ENCODE measurements around the gene FKBP10. TPM values are rescaled to one million over a fixed set of nuclear protein-coding genes. Genes with fewer than 3 reads are reported as not detected.
A peak's percentile ranks its signal among the peaks of the same experiment; 100 is the strongest.
"Not testable (repeated sequence)": the region's sequence is repeated elsewhere in the genome, so short reads cannot be mapped to it uniquely, and the experiment has no call there.

FKBP10 gene
- total RNA-seq, 1 experiment from 2014 or later: 271 TPM

DNA sequence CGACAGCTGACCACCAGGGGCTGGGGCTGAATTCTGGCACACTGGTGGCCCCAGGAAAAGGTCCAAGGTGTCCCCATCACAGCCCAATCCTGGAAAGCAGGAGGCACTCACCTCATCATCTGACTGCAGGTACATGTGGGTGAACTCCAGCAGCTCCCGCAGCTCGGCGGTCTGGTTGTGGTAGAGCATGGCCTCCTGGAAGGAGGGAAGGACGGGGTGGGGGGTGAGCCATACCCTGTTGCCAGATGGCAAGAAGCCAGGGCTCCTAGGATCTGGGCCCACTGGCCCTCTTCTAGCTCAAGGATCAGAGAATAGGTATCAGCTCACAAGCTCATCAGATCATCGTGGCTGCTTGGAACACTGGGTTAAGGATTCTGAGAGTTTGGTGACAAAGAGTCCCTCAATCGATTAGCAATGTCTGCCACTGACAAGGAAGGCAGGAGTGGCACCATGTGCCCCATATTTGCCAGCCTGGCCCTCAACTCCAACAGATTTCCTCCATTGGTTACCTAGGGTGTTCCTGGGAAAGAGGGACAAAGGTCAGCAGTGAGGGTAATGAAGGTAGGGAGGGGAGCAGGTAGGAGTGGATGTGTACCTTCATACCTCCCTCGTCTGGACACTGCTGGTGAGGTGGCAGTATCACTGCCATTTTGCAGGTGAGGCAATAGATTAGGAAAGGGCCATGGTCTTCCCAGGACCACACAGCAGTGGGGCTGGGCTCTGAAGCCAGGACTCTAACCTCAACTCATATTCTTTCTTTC is 5.9 kb upstream of the FKBP10 start:
- no peak for DNase-seq (ENCODE audit: low read depth)

GRCh38 chr17:41810659-41811548 is 1.9 kb upstream of the FKBP10 start:
- DNase-seq (ENCODE audit: low read depth): no peak

- DNase-seq (ENCODE audit: low read depth): peak; percentile 69
These were observed 1.0 kb upstream of the FKBP10 start, which contains the start of gene P3H4 for GRCh38 chr17:41811549-41812380. P3H4 (minus strand) TSS chr17:41811949; CDS start chr17:41811915, 34 bp downstream.

DNA sequence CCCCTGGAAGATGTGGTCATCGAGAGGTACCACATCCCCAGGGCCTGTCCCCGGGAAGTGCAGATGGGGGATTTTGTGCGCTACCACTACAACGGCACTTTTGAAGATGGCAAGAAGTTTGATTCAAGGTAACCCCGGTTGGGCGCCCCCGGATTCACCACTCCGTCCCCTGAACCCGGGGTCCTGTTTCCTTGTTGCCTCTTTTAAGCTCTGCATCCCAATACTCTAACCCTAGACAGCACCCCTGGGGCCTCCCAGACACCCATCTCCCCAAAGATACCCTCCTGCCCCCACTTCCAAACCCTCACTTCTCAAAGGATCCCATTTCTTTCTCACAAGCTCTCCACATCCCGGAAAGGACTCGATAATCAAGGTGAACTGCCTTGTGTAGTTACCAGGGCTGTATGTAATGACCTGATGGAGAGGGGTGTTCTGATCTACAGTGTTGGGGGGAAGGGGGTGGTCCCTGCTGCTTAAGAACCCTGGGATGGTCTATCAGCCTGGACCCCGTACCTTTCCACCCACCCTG is 412 bp downstream of the FKBP10 start:
- DNase-seq (ENCODE audit: low read depth): no peak

DNA sequence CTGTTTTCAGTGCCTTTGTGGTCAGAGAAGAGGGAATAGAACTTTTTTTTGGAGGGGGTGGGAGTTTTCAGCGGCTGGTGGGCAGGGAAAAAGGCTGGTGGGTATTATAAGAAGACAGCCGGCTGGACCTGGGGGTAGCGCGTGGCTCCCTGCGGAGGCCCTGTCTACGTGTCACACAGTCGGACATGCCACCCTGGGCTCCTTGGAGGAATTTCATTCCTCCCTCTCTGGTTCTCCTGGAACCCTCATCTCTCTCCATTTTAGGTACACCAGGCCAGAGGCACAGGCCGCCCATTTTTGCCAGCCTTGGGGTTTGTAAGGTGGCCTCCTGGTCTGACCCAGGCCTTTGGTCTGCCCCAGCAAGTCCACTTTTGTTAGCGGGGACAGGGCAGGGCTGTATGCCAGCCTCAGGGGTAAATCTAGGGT is 908 bp downstream of the FKBP10 start:
- no peak for DNase-seq (ENCODE audit: low read depth)

DNA sequence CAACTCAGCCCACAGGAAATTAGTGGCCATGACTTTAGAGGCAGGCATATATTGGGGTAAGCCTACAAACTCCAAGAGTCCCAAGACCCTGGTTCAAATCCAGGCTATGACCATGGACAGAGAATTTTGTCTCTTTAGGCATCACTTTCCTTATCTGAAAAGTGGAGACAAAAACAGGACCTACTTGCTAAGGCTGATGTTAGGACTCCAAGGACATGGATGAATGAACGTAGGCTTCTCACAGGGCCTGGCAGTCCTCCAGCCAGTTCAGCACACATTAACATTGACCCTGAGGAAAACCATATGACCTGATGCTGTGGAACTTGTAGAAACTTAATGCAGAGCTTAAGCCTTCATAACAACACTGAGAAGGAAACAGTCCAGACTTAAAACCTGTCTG is 1.4 kb downstream of the FKBP10 start:
- no peak for DNase-seq (ENCODE audit: low read depth)

GRCh38 chr17:41816637-41817320 is 4.0 kb downstream of the FKBP10 start:
- DNase-seq (ENCODE audit: low read depth): no peak

- DNase-seq (ENCODE audit: low read depth): no peak
These were observed 5.2 kb downstream of the FKBP10 start for GRCh38 chr17:41818024-41818423.

DNA sequence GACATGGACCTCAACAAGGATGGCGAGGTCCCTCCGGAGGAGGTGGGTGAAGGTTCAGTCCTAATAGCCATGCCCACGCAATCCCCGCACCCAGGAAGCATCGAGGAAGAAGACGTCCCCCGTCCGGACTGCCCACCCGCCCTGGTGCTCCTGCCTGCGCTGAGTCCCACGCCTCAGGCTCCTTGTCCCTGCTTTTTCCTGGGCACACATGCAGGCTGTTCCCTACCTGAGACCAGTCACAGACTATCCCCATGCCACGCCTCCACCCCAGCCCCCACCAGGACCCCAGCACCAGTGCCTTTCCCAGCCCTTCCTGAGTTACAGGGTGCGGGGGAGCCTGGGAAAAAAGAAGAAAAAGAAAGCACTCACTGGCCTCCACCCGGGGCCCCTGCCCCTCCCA is 9.0 kb downstream of the FKBP10 start:
- no peak for DNase-seq (ENCODE audit: low read depth)

- DNase-seq (ENCODE audit: low read depth): no peak
These were observed 9.7 kb downstream of the FKBP10 start for GRCh38 chr17:41822216-41823140.

DNA sequence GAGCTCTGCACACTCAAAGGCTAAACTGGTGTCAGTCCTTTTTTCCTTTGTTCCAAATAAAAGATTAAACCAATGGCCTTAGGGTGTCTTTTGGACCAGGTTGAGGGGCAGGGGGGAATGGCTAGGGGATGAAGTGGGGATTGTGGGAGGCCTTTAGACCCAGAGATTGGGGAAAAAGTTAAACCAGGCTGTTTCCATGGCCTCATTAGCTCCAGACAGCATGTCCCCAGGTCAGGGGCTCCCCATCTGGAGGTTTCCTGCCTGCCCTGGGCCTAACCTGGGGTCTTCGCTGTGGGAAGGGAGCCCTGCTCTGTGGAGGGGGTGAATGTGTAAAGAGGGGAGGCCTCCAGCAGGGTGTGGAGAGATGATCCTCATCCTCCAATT is 10.3 kb downstream of the FKBP10 start:
- no peak for DNase-seq (ENCODE audit: low read depth)

DNA sequence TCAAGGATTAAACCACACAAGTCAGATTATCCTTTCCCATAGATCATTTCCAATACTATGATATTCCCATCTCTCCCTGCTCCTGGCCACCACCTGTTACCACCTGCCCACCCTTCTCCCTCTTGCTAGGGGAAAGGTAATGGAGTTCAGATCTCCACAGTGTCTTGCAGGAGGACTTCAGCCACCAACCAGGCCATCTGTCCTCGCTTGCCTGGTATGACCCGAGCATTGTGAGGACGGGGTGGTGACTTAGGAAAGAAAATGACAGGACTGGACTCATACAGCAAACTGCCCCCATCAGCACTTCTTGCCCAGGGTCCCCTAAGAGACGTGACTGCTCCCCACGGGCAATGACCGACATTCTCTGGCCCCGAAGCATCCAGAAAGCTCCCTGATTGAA is 10.8 kb downstream of the FKBP10 start:
- DNase-seq (ENCODE audit: low read depth): no peak

GRCh38 chr17:41824086-41824485 is 11.3 kb downstream of the FKBP10 start:
- DNase-seq (ENCODE audit: low read depth): no peak

GRCh38 chr17:41825175-41825845 is 12.5 kb downstream of the FKBP10 start:
- DNase-seq (ENCODE audit: low read depth): no peak

DNA sequence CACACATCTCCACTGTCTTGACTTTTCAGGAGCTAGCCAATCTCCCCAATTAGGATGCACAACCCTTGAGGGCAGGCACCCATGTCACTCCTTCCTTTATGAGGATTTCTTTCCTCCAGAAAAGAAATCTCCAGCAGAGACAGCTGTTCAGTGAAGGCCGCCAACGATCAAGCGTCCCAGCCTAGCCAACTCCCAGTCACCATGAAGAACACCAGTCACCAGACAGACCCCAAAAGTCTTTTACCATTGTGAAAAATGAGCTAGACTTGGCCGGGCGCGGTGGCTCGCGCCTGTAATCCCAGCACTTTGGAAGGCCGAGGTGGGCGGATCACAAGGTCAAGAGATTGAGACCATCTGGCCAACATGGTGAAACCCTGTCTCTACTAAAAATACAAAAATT is 17.2 kb downstream of the FKBP10 start:
- not testable (repeated sequence) for DNase-seq (ENCODE audit: low read depth)

- no peak for DNase-seq (ENCODE audit: low read depth)
These were observed 22.5 kb downstream of the FKBP10 start for GRCh38 chr17:41835214-41835799.

DNA sequence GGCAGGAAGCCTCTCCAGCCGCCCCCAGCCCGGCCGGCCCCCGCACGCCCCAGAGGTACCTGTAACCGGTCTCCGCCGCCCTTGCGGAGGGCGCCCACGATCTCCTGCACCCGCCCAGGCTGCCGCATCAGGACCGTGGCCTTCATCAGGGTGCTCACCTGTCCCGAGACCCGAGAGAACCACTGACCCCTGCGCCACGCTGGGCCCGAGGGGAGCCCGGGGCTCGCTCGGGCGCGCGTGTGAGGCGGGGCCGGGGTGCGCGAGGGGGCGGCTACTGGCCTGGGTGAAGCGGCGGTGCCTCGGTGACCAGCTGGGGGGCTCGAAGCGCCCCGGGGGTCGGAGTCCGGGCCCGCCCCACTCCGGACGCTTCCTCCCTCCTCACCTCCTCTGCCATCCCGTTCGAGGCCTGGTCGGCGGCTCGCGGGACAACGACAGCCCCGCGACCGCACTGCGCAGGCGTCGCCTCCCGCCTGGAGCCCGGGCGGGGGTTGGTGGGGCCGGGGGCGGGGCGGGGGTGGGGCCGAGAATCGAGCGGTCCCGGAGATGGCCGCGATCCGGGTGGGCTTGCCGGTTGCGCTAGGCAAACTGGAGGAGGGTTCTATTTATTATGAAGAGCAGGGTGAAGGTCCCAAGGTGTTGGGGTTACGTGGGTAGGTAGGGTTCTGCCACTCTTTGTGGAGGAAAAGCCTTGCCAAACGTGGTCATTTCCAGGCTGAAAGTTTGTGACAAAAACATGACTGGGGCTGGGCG is 23.2 kb downstream of the FKBP10 start, which contains the start of gene NT5C3B:
Gene NT5C3B, minus strand, starts transcription at position 433 of the 750 bp plus-strand sequence. Its CDS starts 39 bp downstream, at position 394.
- DNase-seq (ENCODE audit: low read depth): peak; percentile 35
